Endodermal cell (in vitro differentiated cells): ENCODE data around the gene CHRNA3. TPM values are rescaled to one million over a fixed set of nuclear protein-coding genes. Genes with fewer than 3 reads are reported as not detected.

Experiments used
- DNase-seq: peaks from one replicate; pipeline ENCODE4 v3.0.0-alpha.2; 2017
- H3K27ac ChIP-seq: 2 replicates; pipeline ENCODE4 v1.5.1; 2013; ENCODE audit warnings: mild to moderate bottlenecking, low read depth, low read length, moderate library complexity
- H3K27me3 ChIP-seq: 2 replicates; pipeline ENCODE4 v1.6.1; 2013; ENCODE audit warnings: mild to moderate bottlenecking, low read length, moderate library complexity; ENCODE audit not compliant: insufficient read depth, control insufficient read depth, poor library complexity, severe bottlenecking
- H3K36me3 ChIP-seq: 2 replicates; pipeline ENCODE4 v1.7.0; 2013; ENCODE audit warnings: mild to moderate bottlenecking, low read length, moderate library complexity; ENCODE audit not compliant: control insufficient read depth, insufficient read depth
- H3K4me1 ChIP-seq: one replicate; pipeline ENCODE4 v1.7.0; 2013; ENCODE audit warnings: low read length; ENCODE audit not compliant: control insufficient read depth, insufficient read depth
- H3K4me3 ChIP-seq: 2 replicates; pipeline ENCODE4 v1.5.1; 2013; ENCODE audit warnings: mild to moderate bottlenecking, low read length, moderate library complexity
- H3K9ac ChIP-seq: 2 replicates; pipeline ENCODE4 v1.6.1; 2013; ENCODE audit warnings: mild to moderate bottlenecking, low read length, moderate library complexity; ENCODE audit not compliant: poor library complexity, severe bottlenecking; ENCODE audit errors: extremely low read depth
- H3K9me3 ChIP-seq: 2 replicates; pipeline ENCODE4 v1.6.1; 2013; ENCODE audit warnings: mild to moderate bottlenecking, low read length, moderate library complexity; ENCODE audit not compliant: control insufficient read depth
- H3K27ac Mint-ChIP-seq: 2 replicates; pipeline ENCODE4 v1.8.0; 2020; ENCODE audit warnings: mixed read lengths
- H3K27me3 Mint-ChIP-seq: 2 replicates; pipeline ENCODE4 v1.8.0; 2021; ENCODE audit warnings: mild to moderate bottlenecking, mixed read lengths; ENCODE audit not compliant: insufficient read depth
- H3K36me3 Mint-ChIP-seq: 2 replicates; pipeline ENCODE4 v1.8.0; 2020; ENCODE audit warnings: low read depth, mixed read lengths
- H3K4me1 Mint-ChIP-seq: 2 replicates; pipeline ENCODE4 v1.8.0; 2020; ENCODE audit warnings: mixed read lengths
- H3K4me3 Mint-ChIP-seq: 2 replicates; pipeline ENCODE4 v1.8.0; 2020; ENCODE audit warnings: mild to moderate bottlenecking, moderate library complexity, mixed read lengths
- H3K9me3 Mint-ChIP-seq: 2 replicates; pipeline ENCODE4 v1.8.0; 2020; ENCODE audit warnings: mild to moderate bottlenecking, mixed read lengths
- WGBS, 2 experiments: methylation state at CpG; one replicate each; pipeline versions ENCODE4 v1.1.5 to v1.1.7; 2013; ENCODE audit warnings: missing lambda C conversion rate in 2 of 2, mixed read lengths in 1 of 2; ENCODE audit not compliant: insufficient coverage in 1 of 2, insufficient read length in 1 of 2; 5-methylcytosine and 5-hydroxymethylcytosine counted together
- total RNA-seq, 2 donors: library from RNA; stranded (reverse); fragmentation: NEBNext Ultra II Directional in 1 of 2; extraction: Animal tissue kit (Norgen Biotek cat#: 25700) in 1 of 2; gene quantifications; 2 replicates in 1 of 2; 3 replicates in 1 of 2; pipeline ENCODE4 v1.2.1, GENCODE V29; 2021
- TF ChIP-seq, protein P1 (sequence below): fragments of 200-600 bp; sonication (generic); conservative IDR thresholded peaks from 2 replicates; pipeline ENCODE4 v1.5.0; 2021; ENCODE audit warnings: antibody characterized with exemption, mild to moderate bottlenecking

CHRNA3 gene
- total RNA-seq, 2 donors from 2014 or later = 1.6 to 3.7 TPM

DNA sequence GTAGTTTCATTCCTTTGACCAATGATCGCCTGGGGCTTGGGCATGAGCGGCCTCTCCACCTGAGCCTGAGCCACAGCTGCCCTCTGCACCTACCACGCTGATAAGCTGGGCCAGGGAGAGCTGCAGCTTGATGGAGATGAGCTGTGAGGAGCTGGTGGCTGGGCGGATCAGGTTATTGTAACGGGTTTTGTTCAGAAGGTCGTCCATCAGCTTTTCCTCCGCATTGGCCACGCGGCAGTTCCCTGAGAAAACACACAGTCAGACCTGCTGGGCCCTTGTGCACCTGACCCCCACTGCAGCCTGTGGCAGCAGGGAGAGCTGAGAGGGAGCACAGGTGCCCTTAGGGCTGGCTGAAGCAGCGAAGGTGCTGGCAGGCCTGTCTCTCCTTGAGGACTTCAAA lies 14.6 kb upstream of the CHRNA3 start:
- H3K27me3 ChIP-seq = peaks cover 8% of the 10 kb centered on the region
- H3K36me3 Mint-ChIP-seq = peaks cover 4% of the 10 kb centered on the region
- no peak overlapping the region for H3K9ac ChIP-seq
- no peak overlapping the region for H3K4me3 Mint-ChIP-seq
- no peak overlapping the region for H3K4me3 ChIP-seq
- H3K27me3 Mint-ChIP-seq = peaks cover 4% of the 10 kb centered on the region
- H3K9me3 Mint-ChIP-seq = peaks cover 15% of the 10 kb centered on the region
- peaks cover 9% of the 10 kb centered on the region for H3K9me3 ChIP-seq
- TF ChIP-seq, protein P1, sequence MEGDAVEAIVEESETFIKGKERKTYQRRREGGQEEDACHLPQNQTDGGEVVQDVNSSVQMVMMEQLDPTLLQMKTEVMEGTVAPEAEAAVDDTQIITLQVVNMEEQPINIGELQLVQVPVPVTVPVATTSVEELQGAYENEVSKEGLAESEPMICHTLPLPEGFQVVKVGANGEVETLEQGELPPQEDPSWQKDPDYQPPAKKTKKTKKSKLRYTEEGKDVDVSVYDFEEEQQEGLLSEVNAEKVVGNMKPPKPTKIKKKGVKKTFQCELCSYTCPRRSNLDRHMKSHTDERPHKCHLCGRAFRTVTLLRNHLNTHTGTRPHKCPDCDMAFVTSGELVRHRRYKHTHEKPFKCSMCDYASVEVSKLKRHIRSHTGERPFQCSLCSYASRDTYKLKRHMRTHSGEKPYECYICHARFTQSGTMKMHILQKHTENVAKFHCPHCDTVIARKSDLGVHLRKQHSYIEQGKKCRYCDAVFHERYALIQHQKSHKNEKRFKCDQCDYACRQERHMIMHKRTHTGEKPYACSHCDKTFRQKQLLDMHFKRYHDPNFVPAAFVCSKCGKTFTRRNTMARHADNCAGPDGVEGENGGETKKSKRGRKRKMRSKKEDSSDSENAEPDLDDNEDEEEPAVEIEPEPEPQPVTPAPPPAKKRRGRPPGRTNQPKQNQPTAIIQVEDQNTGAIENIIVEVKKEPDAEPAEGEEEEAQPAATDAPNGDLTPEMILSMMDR = no peak
- H3K27ac ChIP-seq = no peak overlapping the region
- WGBS, 2 experiments = 91 to 95% methylated on average over 10 of the region's 10 CpGs
- H3K36me3 ChIP-seq = no peaks in the 10 kb centered on the region
- no peaks in the 10 kb centered on the region for H3K4me1 ChIP-seq
- no peak overlapping the region for H3K27ac Mint-ChIP-seq
- DNase-seq = no peak
- H3K4me1 Mint-ChIP-seq = no peaks in the 10 kb centered on the region

DNA sequence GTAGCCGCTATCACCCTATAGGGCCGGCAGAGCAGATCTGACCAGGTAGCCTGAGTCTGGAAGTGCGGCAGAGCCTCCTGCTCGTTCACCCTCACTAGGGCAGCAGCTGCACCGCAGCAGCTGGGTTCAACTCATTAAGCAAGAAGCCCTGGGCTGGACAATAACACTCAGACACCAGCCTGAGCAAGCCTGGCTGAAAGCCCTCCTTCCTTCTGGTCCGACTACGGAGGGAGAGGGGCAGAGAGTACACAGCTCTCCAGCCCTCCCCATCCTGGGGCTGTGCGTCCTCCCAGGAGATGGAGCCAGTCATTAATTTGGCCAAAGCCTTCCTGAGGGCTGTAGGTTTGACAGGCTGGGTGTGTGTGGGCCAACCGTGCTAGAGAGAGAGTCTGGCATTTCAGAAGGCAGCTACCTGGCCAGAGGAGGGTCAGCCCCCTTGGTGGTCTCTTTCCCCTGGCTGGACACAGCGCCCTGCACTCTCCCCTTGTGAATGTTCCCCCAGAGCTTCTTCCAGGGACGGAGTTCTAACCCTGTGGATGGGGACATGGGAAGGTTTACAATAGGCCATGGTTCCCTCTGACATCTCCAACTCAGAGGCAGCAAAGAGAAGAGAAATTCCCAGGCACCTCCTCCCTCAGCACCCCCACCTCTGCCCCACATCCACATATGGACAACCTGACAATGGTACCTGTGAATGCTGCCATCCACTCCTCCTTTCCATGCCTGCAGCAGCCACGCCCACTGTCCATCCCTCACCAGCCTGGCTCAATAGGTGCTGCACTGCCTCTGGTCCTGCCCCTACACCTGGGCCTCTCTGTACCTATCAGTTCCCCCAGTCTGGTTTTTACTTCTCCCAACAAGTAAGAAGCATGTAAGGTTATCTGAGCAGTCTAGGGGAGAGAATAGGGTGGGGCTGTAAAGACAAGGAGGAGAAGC lies 13.7 kb upstream of the CHRNA3 start:
- DNase-seq = no peak
- Mint-ChIP-seq H3K4me1 (no peaks in the 10 kb centered on the region), H3K27ac (no peak overlapping the region), H3K9me3 (peaks cover 15% of the 10 kb centered on the region), H3K27me3 (peaks cover 2% of the 10 kb centered on the region), H3K36me3 (peaks cover 4% of the 10 kb centered on the region), H3K4me3 (no peak overlapping the region)
- whole genome bisulfite sequencing, 2 experiments = 90% methylated on average over 6 to 12 of the region's 12 CpGs
- H3K9me3 ChIP-seq = peaks cover 9% of the 10 kb centered on the region
- no peaks in the 10 kb centered on the region for H3K4me1 ChIP-seq
- H3K27me3 ChIP-seq = no peaks in the 10 kb centered on the region
- no peak overlapping the region for H3K27ac ChIP-seq
- no peak overlapping the region for H3K9ac ChIP-seq
- TF ChIP-seq, protein P1 = no peak
- H3K4me3 ChIP-seq = no peak overlapping the region
- no peaks in the 10 kb centered on the region for H3K36me3 ChIP-seq

DNA sequence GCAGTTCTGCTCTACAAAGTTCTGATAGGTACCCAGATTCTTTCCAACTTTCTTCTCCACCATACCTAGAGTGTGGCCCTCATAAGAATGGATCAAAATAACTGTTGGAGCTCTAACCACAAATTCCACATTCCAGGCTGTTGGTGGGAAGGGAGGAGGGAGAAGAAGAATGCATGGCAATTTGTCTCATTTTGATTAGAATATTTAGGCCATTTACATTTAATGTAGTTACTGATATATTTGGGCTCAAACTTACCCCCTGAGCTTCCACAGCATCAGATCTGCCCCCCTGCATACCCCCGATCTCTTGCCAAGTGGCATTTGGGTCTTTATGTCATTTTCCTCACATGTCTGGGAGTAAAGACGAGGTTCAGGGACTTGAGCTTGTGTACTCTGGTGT lies 12.6 kb upstream of the CHRNA3 start:
- TF ChIP-seq, protein P1 = no peak
- H3K27me3 ChIP-seq = no peaks in the 10 kb centered on the region
- no peaks in the 10 kb centered on the region for H3K4me1 ChIP-seq
- H3K36me3 ChIP-seq = no peaks in the 10 kb centered on the region
- 96 to 100% methylated on average over 1 to 2 of the region's 2 CpGs for WGBS, 2 experiments
- H3K9me3 Mint-ChIP-seq = peaks cover 15% of the 10 kb centered on the region
- no peak for DNase-seq
- H3K4me3 ChIP-seq = no peak overlapping the region
- no peak overlapping the region for H3K27ac Mint-ChIP-seq
- H3K9me3 ChIP-seq = peaks cover 9% of the 10 kb centered on the region
- no peak overlapping the region for H3K4me3 Mint-ChIP-seq
- no peaks in the 10 kb centered on the region for H3K4me1 Mint-ChIP-seq
- H3K27me3 Mint-ChIP-seq = peaks cover 2% of the 10 kb centered on the region
- no peak overlapping the region for H3K27ac ChIP-seq
- peaks cover 6% of the 10 kb centered on the region for H3K36me3 Mint-ChIP-seq
- H3K9ac ChIP-seq = no peak overlapping the region
